Activated naive CD8-positive, alpha-beta T cell (primary cell): ENCODE measurements around the gene NRXN3.

Source experiments
- H3K27ac Mint-ChIP-seq: one replicate; pipeline ENCODE4 v1.8.0; 2021; ENCODE audit warnings: mixed read lengths
- H3K27me3 Mint-ChIP-seq: one replicate; pipeline ENCODE4 v1.8.0; 2021; ENCODE audit warnings: mixed read lengths
- H3K36me3 Mint-ChIP-seq: one replicate; pipeline ENCODE4 v1.8.0; 2021; ENCODE audit warnings: mixed read lengths
- H3K4me1 Mint-ChIP-seq: one replicate; pipeline ENCODE4 v1.8.0; 2021; ENCODE audit warnings: low read depth, mixed read lengths
- H3K4me3 Mint-ChIP-seq: one replicate; pipeline ENCODE4 v1.8.0; 2021; ENCODE audit warnings: mild to moderate bottlenecking, mixed read lengths
- H3K9me3 Mint-ChIP-seq: one replicate; pipeline ENCODE4 v1.8.0; 2021; ENCODE audit warnings: low read depth, mixed read lengths

The NRXN3 gene

GRCh38 chr14:79914595-79914994, 1744.4 kb downstream of the NRXN3 start:
- Mint-ChIP-seq H3K27me3 (no peaks in the 10 kb centered on the region), H3K9me3 (peaks cover 3% of the 10 kb centered on the region), H3K36me3 (no peaks in the 10 kb centered on the region), H3K4me3 (no peak overlapping the region), H3K27ac (no peak overlapping the region), H3K4me1 (no peaks in the 10 kb centered on the region)

- Mint-ChIP-seq H3K27me3 (peaks cover 2% of the 10 kb centered on the region), H3K27ac (no peak overlapping the region), H3K4me1 (no peaks in the 10 kb centered on the region), H3K9me3 (no peaks in the 10 kb centered on the region), H3K4me3 (no peak overlapping the region), H3K36me3 (no peaks in the 10 kb centered on the region)
These were observed 1745.2 kb downstream of the NRXN3 start for GRCh38 chr14:79915406-79915805.

GRCh38 chr14:79916281-79916680, 1746.1 kb downstream of the NRXN3 start:
- H3K9me3 Mint-ChIP-seq: peaks cover 3% of the 10 kb centered on the region
- H3K4me3 Mint-ChIP-seq: no peak overlapping the region
- no peaks in the 10 kb centered on the region for H3K36me3 Mint-ChIP-seq
- H3K27ac Mint-ChIP-seq: no peak overlapping the region
- peaks cover 2% of the 10 kb centered on the region for H3K27me3 Mint-ChIP-seq
- no peaks in the 10 kb centered on the region for H3K4me1 Mint-ChIP-seq

- Mint-ChIP-seq H3K4me3 (no peak overlapping the region), H3K27ac (no peak overlapping the region), H3K9me3 (peaks cover 3% of the 10 kb centered on the region), H3K36me3 (no peaks in the 10 kb centered on the region), H3K4me1 (no peaks in the 10 kb centered on the region), H3K27me3 (peaks cover 2% of the 10 kb centered on the region)
These were observed 1746.7 kb downstream of the NRXN3 start for GRCh38 chr14:79916892-79917291.
